Measurements from ENCODE around the gene SAMD4A. TPM values are rescaled to one million over a fixed set of nuclear protein-coding genes. Genes with fewer than 3 reads are reported as not detected.
A peak's percentile ranks its signal among the peaks of the same experiment; 100 is the strongest.

Gene SAMD4A
- total RNA-seq, 1 donor from 2014 or later, result 30.6 TPM

DNA sequence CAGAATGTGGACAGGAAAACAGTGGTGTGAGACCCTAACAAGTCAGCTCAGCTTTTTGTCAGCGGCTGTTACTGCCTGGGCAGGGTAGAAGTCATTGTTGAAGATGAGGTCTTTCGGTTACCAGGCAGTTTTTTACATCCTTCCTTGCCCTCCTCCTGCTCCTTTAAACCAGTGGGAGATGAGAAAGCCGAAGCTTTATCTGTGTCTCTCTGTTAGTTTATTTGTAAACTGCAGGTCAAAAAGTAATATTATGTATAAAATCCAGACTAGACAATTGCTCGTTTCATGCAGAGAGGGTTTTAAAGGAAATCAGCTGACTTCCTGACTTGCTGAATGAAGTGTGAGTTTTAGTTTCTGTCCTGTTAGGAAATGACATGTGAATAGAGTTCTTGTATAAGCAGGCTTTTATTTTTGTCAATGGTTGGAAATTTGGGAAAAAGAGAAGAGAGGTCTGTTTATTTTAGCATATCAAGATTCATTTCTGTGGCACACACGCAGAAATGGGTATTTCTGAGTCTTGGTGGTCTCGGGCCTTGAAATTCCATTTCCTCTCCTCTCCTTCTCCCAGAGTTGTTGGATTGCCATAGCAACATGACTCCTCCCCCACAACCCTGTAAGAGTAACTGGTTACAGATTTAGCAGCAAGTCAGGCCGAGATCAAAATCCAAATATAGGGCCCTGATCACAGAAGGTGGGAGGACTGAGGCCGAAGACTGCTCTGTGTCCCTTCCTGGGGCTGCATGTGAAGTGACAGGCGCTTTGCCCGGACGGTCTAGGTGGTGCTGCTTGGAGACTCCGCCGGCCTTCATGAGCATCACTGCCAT lies 60.8 kb downstream of the SAMD4A start:
- intact Hi-C loops (cut with DNase I), result no loop called here
- Histone ChIP-seq H3K27me3 (ENCODE audit: low read depth) (no peaks in the 10 kb centered on the region), H3K9me3 (no peaks in the 10 kb centered on the region), H3K27ac (peak overlapping the region; percentile 84), H3K4me1 (peaks cover 54% of the 10 kb centered on the region), H3K36me3 (no peaks in the 10 kb centered on the region), H3K4me3 (peak overlapping the region; percentile 34)
- ATAC-seq (peak; percentile 63 to 73), DNase-seq (no peak)
- TF ChIP-seq, protein P1, sequence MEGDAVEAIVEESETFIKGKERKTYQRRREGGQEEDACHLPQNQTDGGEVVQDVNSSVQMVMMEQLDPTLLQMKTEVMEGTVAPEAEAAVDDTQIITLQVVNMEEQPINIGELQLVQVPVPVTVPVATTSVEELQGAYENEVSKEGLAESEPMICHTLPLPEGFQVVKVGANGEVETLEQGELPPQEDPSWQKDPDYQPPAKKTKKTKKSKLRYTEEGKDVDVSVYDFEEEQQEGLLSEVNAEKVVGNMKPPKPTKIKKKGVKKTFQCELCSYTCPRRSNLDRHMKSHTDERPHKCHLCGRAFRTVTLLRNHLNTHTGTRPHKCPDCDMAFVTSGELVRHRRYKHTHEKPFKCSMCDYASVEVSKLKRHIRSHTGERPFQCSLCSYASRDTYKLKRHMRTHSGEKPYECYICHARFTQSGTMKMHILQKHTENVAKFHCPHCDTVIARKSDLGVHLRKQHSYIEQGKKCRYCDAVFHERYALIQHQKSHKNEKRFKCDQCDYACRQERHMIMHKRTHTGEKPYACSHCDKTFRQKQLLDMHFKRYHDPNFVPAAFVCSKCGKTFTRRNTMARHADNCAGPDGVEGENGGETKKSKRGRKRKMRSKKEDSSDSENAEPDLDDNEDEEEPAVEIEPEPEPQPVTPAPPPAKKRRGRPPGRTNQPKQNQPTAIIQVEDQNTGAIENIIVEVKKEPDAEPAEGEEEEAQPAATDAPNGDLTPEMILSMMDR (IDR thresholded peaks at IDR 0.05), result no peak

DNA sequence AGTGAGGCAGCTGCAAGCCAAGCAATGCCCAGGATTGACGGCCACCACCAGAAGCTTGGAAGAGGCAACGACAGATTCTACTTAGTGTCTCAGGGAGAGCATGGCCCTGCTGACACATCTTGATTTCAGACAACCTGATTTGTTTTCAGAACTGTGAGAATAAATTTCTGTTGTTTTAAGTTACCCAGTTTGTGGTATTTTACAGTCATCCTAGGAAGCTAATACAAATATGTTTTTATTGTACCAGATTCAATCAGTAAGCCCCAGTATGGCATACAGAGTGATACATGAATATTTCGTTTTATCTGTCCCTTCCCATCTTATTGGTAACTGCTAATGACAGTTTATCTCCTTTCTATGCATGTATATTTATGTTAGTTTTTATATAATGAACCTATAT lies 62.3 kb downstream of the SAMD4A start:
- H3K9me3 ChIP-seq, result no peaks in the 10 kb centered on the region
- H3K27ac ChIP-seq, result no peak overlapping the region
- no peaks in the 10 kb centered on the region for H3K36me3 ChIP-seq
- H3K4me3 ChIP-seq, result no peak overlapping the region
- H3K27me3 ChIP-seq (ENCODE audit: low read depth), result no peaks in the 10 kb centered on the region
- DNase-seq (no peak), ATAC-seq (no peak)
- peaks cover 52% of the 10 kb centered on the region for H3K4me1 ChIP-seq
- intact Hi-C loops (cut with DNase I), result no loop called here
- TF ChIP-seq, protein P1 (IDR thresholded peaks at IDR 0.05), result no peak

DNA sequence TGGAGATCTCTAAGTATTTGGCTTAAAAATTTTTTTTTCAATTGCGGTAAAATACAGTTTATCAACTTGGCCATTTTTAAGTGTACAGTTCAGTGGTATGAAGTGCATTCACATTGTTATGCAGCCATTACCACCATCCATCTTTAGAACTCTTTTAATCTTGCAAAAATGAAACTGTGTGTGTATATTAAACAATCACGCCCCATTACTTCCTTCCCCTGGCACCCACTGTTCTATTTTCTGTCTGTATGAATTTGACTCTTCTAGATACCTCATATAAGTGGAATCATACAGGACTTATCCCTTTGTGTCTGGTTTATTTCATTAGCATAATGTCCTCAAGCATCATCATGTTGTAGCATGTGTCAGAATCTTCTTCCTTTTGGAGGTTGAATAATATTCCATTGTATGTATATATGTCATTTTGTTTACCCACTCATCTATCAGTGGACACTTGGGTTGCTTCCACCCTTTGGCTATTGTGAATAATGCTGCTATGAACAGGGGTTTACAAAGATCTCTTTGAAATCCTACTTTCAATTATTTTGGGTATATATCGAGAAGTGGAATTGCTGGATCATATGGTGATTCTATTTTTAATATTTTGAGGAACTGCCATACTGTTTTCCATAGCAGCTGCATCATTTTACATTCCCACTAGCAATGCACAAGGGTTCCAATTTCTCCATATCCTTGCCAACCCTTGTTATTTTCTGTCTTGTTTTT lies 62.9 kb downstream of the SAMD4A start:
- intact Hi-C loops (cut with DNase I), result no loop called here
- H3K27me3 ChIP-seq (ENCODE audit: low read depth), result no peaks in the 10 kb centered on the region
- no peak overlapping the region for H3K4me3 ChIP-seq
- H3K27ac ChIP-seq, result no peak overlapping the region
- ATAC-seq, result no peak
- no peaks in the 10 kb centered on the region for H3K36me3 ChIP-seq
- H3K9me3 ChIP-seq, result no peaks in the 10 kb centered on the region
- no peak for DNase-seq
- peaks cover 52% of the 10 kb centered on the region for H3K4me1 ChIP-seq
- TF ChIP-seq, protein P1 (IDR thresholded peaks at IDR 0.05), result no peak

DNA sequence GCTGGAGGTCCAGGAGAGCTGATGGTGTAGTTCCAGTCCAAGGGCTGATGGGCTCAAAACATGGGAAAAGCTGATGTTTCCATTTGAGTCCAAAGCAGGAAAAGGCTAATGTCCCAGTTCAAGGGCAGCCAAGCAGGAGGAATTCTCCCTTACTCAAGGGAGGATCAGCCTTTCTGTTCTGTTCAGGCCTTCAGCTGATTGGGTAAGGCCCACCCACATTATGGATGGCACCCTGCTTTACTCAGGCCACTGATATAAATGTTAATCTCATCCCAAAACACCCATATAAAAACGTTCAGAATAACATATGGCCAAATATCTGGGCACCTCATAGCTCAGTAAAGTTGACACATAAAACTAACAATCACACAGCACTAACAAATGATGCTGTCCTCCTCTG lies 64.1 kb downstream of the SAMD4A start:
- no peaks in the 10 kb centered on the region for H3K27me3 ChIP-seq (ENCODE audit: low read depth)
- H3K4me1 ChIP-seq, result peaks cover 43% of the 10 kb centered on the region
- DNase-seq, result no peak
- H3K9me3 ChIP-seq, result no peaks in the 10 kb centered on the region
- intact Hi-C loops (cut with DNase I), result no loop called here
- no peaks in the 10 kb centered on the region for H3K36me3 ChIP-seq
- TF ChIP-seq, protein P1 (IDR thresholded peaks at IDR 0.05), result no peak
- no peak overlapping the region for H3K27ac ChIP-seq
- ATAC-seq, result no peak
- H3K4me3 ChIP-seq, result no peak overlapping the region

DNA sequence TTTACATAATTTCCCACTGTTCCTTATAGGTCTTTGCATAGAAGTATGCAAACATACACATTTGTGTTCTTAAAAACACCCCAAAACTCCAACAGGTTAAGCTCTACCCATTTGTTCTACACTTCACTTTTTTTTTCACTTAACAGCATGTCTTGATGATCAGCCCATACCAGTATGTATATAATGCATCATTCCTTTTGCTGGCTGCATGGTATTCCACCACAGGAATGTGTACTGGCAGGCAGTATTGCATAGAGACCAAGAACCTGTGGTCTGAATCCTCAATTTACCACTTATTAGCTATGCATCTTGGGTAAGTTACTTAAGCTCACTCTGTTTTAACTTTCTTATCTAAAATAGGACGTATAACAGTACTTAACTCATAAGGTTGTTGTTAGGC lies 65.5 kb downstream of the SAMD4A start:
- no peak for DNase-seq
- intact Hi-C loops (cut with DNase I), result no loop called here
- no peaks in the 10 kb centered on the region for H3K36me3 ChIP-seq
- no peak for ATAC-seq
- no peak overlapping the region for H3K27ac ChIP-seq
- TF ChIP-seq, protein P1 (IDR thresholded peaks at IDR 0.05), result no peak
- H3K27me3 ChIP-seq (ENCODE audit: low read depth), result no peaks in the 10 kb centered on the region
- no peaks in the 10 kb centered on the region for H3K9me3 ChIP-seq
- no peak overlapping the region for H3K4me3 ChIP-seq
- H3K4me1 ChIP-seq, result peaks cover 32% of the 10 kb centered on the region

All from lower lobe of right lung (tissue), 2 donors.